Pulmonary artery endothelial cell (primary cell): Measurements from ENCODE around the gene MYBPC3. TPM values are rescaled to one million over a fixed set of nuclear protein-coding genes. Genes with fewer than 3 reads are reported as not detected.
A peak's percentile ranks its signal among the peaks of the same experiment; 100 is the strongest.

ENCODE experiments used
- DNase-seq: peaks from one replicate; pipeline ENCODE4 v3.0.0-alpha.2; 2011; ENCODE audit warnings: low read depth, low spot score
- total RNA-seq: library from RNA; depleted of rRNA; stranded (reverse); fragments of >200 nt; gene quantifications from 2 replicates; pipeline ENCODE4 v1.2.3, GENCODE V29; 2014

Gene MYBPC3
- total RNA-seq, 1 donor from 2014 or later: not detected

DNA sequence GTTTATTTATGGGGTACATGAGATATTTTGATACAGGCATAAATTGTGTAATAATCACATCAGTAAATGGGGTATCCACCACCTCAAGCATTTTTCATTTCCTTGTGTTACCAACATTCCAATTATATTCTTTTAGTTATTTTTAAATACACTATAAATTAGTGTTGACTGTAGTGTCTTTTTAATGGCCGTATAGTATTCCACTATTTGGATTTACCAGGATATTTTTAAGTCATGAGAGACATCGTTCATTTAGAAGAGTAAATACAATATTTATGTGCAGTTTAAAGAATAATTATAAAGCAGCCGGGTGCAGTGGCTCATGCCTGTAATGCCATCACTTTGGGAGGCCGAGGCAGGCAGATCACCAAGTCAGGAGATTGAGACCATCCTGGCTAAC, 32.0 kb upstream of the MYBPC3 start:
- DNase-seq: no peak

DNA sequence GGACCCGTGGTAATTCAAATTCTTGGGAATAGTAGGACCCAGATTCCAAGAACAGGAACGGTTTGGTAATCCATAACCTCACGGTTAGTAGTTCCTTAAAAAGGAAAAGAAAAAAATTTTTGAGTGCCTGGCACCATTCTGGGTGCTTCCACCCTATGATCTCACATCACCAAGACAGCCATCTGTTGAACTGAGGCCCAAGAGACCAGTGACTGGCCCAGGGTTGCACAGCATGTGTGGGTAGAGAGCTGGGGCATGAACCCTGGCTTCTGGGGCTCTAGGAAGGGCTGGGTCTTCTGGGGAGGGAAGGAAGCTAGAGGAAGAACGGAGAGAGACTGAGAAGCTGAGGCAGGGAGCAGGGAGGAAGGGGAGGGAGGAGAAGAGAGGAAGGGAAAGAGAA, 30.6 kb upstream of the MYBPC3 start:
- DNase-seq: no peak

DNA sequence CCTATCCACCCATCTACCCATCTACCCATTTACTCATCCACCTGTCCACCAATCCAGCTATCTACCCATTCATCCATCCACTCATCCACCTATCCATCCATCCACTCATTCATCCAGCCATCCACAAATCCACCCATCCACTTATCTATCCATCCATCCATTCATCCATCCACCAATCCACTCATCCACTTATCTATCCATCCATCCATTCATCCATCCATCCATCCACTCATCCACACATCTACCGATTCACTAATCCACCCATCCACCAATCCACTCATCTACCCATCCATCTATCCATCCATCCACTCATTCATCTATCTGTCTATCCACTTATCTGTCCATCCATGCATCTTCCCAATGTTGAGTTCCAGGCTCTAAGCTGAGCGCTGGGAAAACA, 27.6 kb upstream of the MYBPC3 start:
- DNase-seq: no peak

DNA sequence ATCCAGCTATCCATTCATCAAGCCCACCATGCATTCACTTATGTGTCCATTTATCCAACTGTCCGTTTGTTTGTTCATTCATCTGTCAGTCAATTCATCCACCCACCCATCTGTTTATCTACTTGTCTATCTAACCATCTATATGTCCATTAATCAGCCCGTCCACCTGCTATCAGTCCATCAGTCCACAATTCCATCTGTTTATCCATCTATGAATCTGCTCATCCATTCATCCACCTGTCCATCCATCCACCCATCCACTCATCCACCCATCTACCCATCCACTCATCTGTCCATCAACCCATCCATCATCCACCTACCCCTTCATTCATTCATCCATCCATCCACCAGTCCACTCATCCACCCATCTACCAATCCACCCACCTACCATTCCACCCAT, 26.8 kb upstream of the MYBPC3 start:
- DNase-seq: no peak

DNA sequence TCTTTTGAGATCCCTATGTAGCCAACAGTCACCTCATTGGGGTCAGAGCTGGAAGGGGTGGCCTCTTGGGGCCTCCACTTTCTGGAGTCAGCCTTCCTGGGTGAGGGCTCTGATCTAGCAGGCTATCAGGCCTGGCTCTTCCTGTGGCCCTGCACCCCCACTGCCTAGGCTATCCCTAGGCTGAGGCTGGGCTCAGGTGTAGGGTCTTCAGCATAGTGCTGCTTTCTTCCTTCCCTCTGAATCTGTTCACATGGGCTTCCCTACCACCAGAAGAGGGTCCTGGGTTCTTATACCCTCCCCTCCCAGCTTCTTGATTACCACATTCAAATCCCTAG, 26.3 kb upstream of the MYBPC3 start:
- DNase-seq: no peak

DNA sequence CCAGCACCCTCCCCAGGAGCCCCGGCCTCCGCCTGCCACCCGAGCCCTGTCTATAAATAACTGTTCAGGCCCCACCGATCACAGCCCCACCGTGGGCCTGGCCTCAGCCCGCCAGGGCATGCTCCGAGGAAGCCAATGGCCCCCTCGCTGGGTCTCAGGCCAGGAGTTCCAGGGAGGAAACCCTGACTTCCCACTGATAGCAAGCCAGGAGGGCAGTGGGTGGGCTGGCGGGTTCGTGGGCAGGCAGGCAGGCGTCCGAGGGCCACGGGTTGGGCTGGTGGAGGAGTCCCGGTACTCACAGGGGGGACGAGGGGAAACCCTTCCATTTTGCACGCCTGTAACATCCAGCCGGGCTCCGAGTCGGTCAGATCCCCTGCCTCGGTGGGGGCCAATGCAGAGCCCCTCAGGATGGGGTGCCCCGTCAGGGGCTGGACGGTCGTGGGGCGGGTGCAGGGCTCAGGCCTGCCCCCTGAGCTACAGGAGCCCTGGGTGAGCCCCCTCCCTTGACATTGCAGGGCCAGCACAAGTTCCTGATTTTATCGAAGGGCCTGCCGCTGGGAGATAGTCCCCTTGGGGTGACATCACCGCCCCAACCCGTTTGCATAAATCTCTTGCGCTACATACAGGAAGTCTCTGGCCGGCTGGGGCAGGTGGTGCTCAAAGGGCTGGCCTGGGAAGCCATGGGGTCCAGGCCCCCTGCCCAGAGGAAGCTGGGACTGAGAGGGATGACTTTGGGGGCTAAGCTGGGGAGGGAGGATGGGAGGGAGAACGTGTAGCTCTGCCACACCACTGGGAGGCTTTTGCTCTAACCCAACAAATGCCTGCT, 25.7 kb upstream of the MYBPC3 start, which contains the start of gene SPI1:
Gene SPI1, minus strand, starts transcription at position 538 of the 826 bp plus-strand sequence. Its CDS starts 194 bp downstream, at position 344.
- DNase-seq: no peak

DNA sequence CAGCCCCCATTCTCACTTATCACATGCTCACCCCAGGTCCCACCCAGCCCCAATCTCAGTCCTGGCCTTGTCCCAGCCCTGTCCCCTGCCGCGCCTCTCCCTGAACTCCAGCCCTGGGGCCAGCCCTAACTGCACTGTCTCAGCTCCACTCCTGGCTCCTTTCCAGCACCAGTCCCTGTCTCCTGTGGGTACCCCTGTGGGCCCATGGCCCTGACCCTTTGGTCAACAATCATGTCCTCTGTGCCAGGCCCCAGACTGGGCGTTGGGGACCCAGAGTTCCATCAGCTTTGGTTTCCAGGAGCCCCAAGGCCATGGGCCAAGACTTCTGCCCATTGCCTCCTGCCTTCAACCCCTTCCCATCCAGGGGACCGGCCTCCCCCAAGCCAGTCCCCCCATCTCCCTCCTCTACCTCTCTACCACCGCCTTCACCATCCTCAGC, 25.1 kb upstream of the MYBPC3 start:
- no peak for DNase-seq

DNA sequence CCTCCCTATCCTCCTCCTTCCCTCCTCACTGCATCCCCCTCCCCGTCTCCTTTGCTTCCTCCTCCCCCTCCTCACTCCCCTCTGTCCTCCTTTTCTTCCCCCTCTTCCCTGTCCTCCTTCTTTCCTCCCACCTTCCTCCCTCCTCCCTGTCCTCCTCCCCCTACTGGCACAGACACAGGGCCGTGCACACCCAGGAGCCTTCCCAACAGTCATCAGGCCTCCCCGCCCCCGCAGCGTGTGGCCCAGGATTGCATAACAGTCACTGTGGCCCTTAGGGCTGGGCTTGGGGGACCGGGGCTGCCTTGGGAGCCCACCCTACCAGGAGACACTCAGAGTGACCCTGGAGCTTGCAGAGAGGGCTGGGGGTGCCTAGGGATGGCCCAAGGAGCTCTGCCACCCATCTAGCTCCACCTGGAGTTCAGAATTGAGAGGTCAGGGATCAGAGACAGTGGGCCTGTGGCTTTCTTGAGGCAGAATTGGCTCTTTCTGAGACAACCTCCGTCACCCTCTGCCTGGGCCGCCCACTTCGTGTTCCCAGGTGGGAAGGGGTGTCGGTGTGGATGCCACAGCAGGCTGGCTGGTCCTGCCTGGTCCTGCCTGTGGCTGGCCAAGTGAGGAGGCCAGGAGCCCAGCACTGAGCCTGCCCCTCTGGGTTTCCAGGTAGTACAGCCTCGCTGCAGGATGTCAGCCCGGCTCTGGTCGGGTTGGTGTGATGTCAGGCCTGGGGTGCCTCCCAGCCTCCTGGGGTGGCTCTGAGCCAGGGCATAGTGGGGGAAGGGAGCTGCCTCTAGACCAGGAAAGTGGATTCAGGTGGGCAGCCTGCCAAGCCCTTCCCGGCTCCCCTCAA, 24.2 kb upstream of the MYBPC3 start:
- no peak for DNase-seq

DNA sequence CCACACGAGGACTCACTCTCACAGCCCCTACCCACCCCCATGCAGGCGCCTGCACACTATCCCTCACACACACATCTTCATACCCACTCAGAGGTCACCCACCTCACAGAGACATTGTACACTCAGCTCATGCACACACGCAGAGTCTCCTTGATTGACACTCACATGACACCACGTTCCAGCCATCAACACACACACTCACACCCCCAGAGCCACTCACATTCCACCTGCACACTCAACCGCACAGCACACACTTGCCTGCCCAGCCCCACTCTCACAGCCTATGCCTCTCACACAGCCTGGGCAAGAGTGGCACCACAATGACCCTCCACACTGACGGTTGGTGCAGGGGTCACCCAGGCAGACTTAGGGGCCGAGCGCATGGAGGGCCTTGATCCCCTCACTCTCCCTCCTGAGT, 23.6 kb upstream of the MYBPC3 start:
- DNase-seq: no peak

DNA sequence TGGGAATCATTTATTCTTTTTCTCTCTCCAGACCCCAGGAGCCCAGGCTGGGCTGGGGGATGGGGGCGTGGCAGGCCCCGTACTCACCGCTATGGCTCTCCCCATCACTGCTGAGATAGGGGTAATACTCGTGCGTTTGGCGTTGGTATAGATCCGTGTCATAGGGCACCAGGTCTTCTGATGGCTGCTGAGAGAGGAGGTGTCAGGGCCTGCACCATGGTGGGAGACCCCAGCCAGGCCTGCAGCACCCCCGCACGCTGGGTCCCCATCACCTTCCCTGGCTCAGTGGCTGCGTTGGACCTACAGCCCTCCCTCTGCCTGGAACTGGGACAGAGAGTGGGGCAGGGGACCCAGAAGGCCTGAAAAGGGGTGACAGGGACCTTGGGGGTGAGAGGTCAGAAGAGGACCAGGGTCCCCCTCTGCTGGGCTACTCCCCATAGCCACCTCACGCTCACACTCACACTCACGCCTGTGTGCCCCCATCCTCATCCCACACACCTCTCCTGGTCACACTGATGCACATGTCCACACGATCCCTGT, 23.1 kb upstream of the MYBPC3 start:
- no peak for DNase-seq

DNA sequence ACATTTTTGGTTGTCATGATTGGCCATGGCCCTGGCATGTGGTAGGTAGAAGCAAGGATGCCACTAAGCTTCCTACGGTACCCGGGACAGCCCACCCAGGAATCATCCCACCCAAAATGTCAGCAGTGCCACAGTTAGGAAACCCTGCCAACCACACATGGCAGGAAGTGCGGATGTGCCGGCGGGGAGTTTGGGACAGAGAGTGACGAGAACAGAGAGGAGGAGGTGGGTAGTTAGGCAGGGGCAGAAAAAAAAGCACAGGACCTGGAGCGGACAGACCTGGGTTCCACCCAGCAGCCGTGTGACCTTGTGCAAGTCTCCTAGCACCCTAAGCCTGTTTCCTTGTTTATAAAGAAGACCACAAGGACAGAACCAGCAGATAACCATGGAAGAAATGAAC, 22.5 kb upstream of the MYBPC3 start:
- DNase-seq: no peak

DNA sequence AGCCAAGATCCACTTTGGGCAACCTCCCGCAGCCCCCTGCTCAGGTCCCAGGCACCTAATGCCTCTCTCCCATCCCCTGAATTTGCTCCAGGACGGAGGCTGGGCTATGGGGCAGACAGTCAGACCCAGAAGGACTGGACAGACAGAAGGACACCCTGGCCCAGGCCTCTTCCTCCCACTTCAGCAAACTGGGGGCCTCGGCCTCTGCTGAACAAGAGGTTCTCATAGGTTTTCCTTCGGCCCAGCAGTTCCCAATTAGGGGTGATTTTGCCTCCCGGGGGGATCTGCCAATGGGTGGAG, 22.2 kb upstream of the MYBPC3 start:
- no peak for DNase-seq

DNA sequence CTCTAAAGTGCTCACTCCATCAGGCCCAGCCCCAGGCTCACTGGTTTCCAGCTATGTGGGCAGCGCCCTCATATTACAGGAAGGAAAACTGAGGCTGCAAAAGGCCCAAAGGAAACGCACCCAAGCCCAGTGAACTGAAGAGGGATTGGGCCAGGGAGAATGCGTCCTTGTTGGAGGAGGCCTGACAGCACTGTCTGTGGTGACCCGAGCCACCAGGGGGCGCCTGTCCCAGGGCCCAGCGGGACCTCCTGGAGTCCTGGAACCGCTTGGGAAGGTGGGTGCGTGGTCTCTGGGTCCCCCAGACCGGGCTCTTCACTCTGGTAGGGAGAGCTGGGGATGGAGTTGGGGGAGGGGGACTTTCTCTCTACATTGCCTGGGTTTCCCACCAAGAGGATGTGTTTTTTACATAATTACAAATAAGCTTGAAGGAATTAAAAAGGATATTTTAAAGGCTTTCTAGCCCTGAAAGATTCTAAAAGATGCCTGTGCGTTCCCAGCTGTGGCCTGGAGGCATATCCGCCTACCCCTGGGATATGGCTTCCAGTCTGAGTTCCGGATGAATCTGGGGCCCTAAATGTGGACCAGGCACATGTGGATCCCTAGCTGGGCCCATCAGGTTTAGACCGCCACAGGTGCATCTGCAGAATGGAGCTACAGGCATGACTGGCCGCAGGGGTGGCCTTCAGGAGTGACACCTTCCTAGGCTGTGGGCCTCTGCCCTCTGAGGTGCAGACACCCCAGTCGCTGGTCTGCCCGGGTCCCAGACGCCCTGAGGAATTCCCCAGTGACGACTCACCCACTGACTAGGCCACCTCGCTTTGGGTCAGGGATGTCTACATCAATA, 21.6 kb upstream of the MYBPC3 start:
- peak; percentile 32 for DNase-seq

DNA sequence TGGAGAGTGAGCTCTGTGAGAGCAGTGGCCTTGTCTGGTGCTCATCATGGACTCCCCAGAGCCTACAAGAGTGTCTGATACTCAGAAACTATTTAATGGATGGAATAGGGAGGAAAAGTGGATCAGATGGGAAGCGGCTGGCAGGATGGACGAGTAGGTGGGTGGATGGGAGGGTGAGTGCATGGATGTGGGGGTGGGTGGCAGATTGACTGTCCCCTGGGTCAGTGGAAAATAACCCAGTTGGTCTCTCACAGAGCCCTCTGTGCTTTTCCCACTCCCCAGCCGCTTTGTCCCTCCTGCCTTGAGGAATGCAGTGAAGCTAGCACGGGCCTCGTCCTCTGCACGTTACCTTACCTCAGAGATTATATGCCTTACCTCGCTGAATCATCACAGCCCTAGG, 19.9 kb upstream of the MYBPC3 start:
- DNase-seq: no peak

DNA sequence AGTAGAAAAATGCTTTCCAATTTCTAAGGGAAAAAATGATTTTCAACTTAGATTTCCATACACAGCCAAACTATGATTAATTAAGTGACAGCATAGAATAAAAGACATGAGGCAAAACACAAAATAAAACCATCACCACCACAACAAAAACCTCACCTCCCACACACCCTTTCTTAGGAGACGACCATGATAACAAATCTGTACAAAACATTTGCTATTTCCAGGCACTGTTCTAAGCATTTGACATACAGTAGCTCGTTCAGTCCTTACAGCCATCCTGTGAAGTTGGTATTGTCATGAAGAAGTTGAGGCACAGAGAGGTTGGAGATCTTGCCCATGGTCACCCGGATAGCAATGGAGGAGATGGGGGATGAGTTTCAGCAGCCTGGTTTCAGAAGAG, 17.2 kb upstream of the MYBPC3 start:
- no peak for DNase-seq

DNA sequence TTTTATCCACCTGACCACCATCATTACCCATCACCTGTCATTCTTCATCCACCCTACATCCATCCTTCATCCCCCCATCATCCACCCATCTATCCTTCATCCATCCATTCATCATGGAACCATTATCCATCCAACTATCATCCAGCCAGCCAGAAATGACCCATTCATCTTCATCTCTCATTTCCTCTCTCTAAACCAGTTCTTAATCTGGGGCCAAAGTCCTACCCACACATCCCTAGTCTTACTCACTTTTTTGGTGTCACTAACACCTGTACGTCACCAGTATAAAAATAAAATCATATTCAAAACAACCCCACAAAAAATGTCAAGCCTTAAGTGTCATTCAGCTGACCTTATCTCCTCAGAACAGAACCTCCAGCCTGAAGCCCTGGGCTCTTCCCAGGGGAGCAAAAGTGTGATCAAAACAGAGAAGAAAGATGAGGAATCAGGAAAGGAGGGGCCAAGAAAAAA, 13.6 kb upstream of the MYBPC3 start:
- no peak for DNase-seq

DNA sequence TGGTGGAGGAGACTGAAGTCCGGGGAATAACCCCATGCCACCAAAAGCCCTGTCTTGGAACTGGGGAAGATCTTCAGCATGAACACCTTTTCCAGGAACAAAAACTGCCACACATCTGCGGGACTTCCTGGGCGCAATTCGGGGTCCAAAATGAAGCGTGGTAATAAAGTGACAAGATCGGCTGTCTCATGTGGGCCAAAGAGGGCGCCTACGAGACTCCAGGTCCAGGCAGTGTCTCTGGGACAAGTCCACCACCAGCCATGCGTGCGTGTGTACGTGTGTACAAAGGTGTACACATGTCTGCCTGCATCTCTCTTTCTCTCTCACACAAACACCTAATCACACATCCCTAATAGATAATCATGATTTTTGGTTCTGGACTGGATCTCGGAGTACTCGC, 8.9 kb upstream of the MYBPC3 start:
- no peak for DNase-seq

DNA sequence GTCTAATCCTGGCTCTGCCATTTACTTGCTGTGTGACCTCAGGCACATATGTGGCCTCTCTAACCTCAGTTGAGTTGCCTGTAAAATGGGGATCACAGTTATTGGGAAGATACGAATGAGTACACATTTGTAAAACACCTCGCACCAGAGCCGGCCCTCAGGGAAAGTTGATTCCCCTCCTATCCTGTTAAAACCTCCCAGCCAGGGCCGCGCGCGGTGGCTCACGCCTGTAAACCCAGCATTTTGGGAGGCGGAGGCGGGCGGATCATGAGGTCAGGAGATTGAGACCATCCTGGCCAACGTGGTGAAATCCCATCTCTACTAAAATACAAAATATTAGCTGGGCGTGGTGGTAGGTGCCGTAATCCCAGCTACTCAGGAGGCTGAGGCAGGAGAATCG, 7.8 kb upstream of the MYBPC3 start:
- no peak for DNase-seq

DNA sequence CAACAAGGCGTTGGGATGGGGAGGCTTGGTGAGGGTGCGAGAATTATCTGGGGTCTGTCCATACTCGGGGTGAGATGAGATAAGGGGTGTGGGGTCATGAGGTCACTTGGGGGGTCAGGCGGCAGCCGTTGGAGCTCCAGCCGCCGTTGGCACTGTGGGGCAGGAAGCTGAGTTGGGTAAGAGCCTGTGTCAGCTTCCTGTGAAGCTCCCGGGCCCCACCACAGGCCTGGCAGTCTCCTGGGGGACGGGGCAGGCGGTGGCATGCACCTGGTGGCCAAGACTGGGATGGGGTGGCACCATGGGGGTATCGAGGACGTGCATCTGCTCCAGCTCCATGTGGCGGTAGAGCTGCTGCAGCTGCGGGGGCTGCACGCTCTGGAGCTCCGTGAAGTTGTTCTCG, 7.1 kb upstream of the MYBPC3 start:
- DNase-seq: no peak

DNA sequence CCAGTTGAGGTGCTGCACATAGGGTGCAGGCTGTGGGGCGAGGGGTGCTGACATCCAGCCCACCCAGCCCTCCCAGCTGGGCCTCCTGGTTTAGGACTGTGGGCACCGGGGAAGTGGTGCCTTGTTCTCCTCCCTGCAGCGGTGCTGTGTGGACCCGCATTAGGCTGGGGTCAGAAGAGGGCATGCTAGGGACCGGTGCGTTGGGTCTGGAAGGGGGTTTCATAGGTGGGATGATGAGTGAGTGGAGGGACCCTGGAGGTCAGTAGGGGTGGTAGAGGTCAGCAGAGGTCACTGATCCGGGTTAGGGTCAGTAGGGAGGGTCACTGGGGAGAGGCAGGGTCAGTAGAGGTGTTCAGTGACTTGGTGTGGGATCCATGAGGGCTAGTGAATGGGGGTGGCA, 6.7 kb upstream of the MYBPC3 start:
- no peak for DNase-seq

DNA sequence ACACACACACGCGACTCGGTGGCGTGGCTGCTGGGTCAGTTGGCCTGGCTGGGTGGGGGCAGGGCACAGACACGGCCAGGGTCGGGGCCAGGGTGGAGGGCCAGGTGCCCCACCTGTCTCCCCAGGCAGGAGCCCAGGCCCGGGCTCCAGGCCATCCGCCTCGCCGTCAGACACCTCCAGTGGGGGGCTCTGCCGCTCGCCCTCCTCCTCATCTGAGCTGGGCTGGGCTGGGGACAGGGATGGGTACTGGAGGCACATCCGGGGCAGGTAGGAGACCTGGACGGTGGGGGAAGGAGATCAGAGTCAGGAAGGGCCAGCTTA, 6.2 kb upstream of the MYBPC3 start:
- DNase-seq: no peak
